GM12865 (cell line): ENCODE results near the gene PRKCA.

ENCODE experiments used
- DNase-seq: peaks from one replicate; pipeline ENCODE4 v3.0.0; 2010; ENCODE audit warnings: low read depth
- H3K4me3 ChIP-seq: 2 replicates; pipeline ENCODE4 v1.5.1; 2011; ENCODE audit warnings: mild to moderate bottlenecking, low read depth, low read length, control low read depth
- TF ChIP-seq, protein P1 (sequence below): IDR thresholded peaks from 2 replicates; pipeline ENCODE4 v1.5.1; 2011; ENCODE audit warnings: low read length, control low read depth, low read depth, inconsistent platforms; ENCODE audit not compliant: insufficient read depth; ENCODE audit errors: missing control alignments

The PRKCA gene

DNA sequence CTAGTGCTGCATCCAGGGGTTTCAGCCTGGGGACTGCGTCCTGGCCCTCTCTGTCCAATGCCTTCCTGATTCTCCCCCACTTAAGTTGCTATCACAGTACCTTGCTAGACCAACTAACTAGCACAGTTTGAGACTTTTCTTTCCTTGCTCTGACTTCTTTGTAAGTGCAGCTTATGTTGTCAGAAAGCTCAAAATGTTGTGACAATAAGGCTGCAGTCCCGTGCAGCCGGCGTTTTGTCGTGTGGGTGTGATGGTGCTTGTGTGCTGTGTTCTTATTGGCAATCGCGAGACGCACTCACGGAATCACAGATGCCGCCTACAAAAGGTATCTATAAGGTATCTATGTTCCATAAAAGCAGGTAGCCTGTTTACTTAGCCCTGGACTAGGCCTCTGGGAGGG lies 132.8 kb downstream of the PRKCA start:
- DNase-seq: no peak
- TF ChIP-seq, protein P1, sequence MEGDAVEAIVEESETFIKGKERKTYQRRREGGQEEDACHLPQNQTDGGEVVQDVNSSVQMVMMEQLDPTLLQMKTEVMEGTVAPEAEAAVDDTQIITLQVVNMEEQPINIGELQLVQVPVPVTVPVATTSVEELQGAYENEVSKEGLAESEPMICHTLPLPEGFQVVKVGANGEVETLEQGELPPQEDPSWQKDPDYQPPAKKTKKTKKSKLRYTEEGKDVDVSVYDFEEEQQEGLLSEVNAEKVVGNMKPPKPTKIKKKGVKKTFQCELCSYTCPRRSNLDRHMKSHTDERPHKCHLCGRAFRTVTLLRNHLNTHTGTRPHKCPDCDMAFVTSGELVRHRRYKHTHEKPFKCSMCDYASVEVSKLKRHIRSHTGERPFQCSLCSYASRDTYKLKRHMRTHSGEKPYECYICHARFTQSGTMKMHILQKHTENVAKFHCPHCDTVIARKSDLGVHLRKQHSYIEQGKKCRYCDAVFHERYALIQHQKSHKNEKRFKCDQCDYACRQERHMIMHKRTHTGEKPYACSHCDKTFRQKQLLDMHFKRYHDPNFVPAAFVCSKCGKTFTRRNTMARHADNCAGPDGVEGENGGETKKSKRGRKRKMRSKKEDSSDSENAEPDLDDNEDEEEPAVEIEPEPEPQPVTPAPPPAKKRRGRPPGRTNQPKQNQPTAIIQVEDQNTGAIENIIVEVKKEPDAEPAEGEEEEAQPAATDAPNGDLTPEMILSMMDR: no peak
- H3K4me3 ChIP-seq: no peak overlapping the region

DNA sequence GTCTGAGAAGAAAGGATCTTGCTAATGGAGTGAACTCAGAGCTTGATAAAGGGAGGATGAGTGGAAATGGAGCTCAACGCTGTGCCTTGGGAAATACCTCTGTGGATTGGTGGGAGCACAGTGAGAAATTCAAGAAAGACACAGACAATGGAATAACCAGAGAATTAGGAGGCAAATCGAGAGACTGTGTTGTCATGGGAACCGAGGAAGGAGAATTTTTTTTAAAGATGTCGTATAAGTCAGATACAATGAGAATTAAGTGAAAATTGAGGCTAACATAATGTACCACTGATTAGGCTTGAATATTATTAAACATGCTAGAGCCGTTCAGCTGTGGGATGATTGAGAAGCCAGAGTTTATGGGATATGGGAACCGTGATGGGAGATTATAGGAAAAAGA lies 134.2 kb downstream of the PRKCA start:
- no peak overlapping the region for H3K4me3 ChIP-seq
- TF ChIP-seq, protein P1: no peak
- DNase-seq: no peak

DNA sequence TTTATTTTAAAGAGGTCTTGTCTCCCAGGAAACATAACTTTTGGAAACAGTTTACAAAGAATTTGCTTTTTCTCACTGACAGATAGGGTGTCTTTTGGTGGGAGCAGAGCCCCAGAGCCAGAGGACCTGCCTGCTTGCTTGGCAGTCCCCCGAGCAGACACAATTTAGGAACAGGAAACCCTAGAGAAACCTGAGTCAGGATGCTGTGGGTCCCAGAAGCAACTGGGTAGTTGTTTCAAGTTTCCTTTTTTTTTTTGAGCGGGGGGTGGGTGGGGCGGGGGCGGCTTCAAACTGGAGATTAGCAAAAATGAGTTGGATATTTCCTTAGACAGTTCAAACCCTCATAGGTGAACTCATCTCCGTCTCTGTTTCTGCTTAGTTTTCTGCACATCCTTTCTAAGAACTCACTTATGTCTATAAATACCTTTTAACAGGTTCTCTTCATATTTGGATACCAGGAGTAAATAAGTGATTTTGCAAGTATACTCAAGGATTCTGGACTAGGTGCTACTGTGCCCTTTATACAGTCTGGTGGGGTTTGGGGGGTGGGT lies 135.1 kb downstream of the PRKCA start:
- H3K4me3 ChIP-seq: no peak overlapping the region
- no peak for DNase-seq
- TF ChIP-seq, protein P1: no peak

DNA sequence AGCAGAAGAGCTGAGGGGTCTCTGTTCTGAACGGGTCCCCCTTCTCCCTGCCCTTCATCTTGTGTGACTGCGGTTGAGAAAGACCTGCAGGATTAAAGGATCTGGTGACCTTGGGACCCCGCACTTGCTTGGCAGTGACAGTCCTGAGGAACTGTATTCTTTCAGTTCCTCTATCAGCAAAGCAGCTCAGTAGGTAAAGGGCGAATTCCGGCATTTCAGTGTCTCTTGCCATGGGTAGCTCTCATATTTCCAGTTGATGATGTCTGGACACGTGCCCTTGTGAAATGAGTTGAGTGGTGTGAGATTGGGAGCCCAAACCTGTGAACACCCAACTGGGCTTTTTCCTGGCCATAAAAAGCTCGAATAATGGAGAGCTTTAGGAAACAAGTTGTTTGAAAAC lies 135.7 kb downstream of the PRKCA start:
- no peak overlapping the region for H3K4me3 ChIP-seq
- DNase-seq: no peak
- TF ChIP-seq, protein P1: no peak

DNA sequence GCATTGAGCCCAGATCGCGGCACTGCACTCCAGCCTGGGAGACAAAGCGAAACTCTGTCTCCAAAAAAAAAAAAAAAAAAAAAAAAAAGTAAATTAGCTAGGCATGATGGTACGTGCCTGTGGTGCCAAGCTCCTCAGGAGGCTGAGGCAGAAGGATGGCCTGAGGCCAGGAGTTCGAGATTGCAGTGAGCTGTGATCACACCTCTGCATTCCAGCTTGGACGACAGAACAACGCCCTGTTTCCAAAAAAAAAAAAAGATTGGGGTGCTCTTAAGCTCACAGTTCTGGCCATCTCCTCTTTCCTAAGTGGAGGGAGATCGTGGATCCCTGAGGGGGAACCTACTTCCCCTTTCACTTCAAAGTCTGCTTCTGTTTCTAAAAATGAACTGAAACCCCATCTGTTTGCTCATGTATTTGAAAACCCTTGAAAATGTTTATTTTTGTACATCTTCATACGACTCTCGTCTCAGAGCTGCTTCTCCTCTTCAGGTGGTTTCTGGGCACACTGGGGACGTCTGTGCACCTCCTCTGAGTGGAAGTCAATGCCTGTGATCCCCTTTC lies 138.8 kb downstream of the PRKCA start:
- H3K4me3 ChIP-seq: no peak overlapping the region
- TF ChIP-seq, protein P1: no peak
- peak; percentile 79 for DNase-seq

DNA sequence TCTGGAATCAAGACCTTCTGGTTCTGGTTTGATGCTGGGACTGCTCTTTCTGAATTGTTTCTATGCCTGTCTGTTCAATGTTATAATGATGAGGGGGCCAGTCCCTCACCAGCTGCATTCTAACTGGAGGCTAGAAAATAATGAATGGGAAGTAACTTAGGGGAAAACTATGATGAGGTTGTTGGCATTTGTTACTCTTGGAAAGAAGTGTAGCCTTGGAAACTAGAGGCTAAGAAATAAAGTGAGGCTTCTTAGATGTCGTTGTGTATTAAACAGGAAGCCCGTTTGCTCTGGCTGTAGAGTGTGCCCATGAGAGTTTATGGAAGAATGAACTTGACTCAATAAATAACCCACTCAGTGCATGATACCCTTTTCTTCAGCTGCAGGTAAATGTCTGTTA lies 140.8 kb downstream of the PRKCA start:
- no peak for DNase-seq
- H3K4me3 ChIP-seq: no peak overlapping the region
- TF ChIP-seq, protein P1: no peak

DNA sequence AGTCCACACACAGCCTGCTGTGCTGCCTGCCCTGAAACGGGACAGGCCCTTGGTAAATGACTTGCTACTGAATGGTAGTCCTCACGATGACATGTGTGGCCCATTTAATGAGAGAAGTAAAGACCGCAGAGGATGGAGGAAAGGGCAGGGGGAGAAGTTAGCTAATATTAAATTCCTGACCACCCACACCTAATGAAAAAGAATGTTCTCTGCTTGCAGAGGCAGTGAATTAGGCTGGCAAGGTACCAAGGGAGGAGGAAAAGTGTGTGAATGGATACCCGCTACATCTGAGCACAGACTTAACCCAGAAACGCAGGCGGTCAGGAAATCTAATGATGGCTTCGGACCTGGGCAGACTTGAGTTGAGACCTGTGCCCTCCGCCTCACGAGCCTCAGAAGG lies 141.2 kb downstream of the PRKCA start:
- DNase-seq: no peak
- no peak overlapping the region for H3K4me3 ChIP-seq
- TF ChIP-seq, protein P1: no peak
